ENCODE data around the gene VASN.

DNA sequence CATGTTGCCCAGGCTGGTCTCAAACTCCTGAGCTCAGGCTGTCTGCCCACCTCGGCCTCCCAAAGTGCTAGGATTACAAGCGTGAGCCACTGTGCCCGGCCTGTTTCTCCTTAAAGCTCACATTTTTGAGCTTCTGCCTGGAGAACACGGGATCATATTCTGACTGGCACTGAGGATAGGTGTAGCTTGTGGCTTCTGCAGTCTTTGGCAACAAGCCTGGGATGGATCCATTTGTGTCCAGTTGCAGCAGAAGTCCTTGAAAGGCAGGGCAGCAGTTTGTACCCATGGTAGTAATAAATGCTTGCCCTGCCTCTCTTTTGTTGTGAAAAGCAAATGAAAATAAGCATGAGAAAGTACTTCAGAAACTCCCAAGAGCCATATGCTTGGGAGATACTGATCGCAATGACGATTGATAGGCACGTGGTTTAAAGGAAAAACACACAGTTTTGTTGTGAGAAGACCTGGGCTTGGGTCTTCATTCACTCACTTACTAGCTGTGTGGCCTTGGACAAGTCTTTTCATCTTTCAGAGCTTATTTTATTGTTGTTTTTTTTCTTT, 47.8 kb downstream of the VASN start:
- TF ChIP-seq POLR2AphosphoS5 (IDR thresholded peaks at IDR 0.05; ENCODE audit: low read depth, low read length) (no peak), POLR2A (IDR thresholded peaks at IDR 0.05; ENCODE audit: low read depth, low read length) (no peak), SPI1 (IDR thresholded peaks at IDR 0.05; ENCODE audit: low read depth, low read length) (no peak), POU2F2 (IDR thresholded peaks at IDR 0.05; ENCODE audit: low read depth, low read length) (no peak), TAF1 (IDR thresholded peaks at IDR 0.05; ENCODE audit: low read depth, low read length) (no peak), PAX5 (IDR thresholded peaks at IDR 0.05; ENCODE audit: insufficient read depth, low read length, severe bottlenecking) (no peak)

Data from GM12891 (cell line).